Stimulated activated CD4-positive, alpha-beta T cell treated with anti-CD3 and anti-CD28 coated beads, Interleukin-4, amount 100 ng/mL, for 4 hours (primary cell): ENCODE results near the gene ALDH3B2.
"Not testable (repeated sequence)": the region's sequence is repeated elsewhere in the genome, so short reads cannot be mapped to it uniquely, and the experiment has no call there.

Experiments
- DNase-seq, 2 experiments: peaks; one replicate each; pipeline ENCODE4 v3.0.0-alpha.2; 2020

Gene ALDH3B2, protein sequence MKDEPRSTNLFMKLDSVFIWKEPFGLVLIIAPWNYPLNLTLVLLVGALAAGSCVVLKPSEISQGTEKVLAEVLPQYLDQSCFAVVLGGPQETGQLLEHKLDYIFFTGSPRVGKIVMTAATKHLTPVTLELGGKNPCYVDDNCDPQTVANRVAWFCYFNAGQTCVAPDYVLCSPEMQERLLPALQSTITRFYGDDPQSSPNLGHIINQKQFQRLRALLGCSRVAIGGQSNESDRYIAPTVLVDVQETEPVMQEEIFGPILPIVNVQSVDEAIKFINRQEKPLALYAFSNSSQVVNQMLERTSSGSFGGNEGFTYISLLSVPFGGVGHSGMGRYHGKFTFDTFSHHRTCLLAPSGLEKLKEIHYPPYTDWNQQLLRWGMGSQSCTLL

GRCh38 chr11:67674442-67674871 is at the start of gene ALDH3B2:
TSS of gene ALDH3B2 (minus strand) at chr11:67674623. CDS start at chr11:67666935, 7,688 bp downstream.
- no peak for DNase-seq

- not testable (repeated sequence) for DNase-seq
These were observed 48.6 kb upstream of the ALDH3B2 start for GRCh38 chr11:67723036-67723435.

GRCh38 chr11:67716226-67716625 is 41.8 kb upstream of the ALDH3B2 start:
- DNase-seq = not testable (repeated sequence)

GRCh38 chr11:67715801-67716200 is 41.4 kb upstream of the ALDH3B2 start:
- DNase-seq = not testable (repeated sequence)

GRCh38 chr11:67713892-67714509 is 39.6 kb upstream of the ALDH3B2 start:
- peak; percentile 49 to 53 for DNase-seq

- not testable (repeated sequence) for DNase-seq
These were observed 37.3 kb upstream of the ALDH3B2 start for GRCh38 chr11:67711676-67712075.

DNA sequence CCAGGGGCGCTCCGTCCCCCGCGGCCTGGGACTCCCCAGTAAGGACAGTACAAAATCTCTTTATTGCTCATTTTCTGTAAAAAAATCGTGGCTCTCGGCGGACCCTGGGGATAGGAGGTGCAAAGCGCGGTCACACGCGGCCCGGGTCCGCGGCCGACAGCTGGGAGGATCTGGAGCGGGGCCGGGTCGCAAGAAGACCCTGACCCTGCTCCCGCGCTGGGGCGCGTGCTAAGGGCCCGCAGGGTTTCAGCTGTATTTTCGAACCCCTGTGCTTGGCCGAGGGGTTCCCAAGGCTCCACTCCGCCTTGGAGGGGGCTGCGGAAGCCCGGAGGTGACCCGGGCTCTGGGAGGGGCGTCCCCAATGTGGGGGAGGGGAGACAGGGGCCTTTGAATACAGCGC is 36.8 kb upstream of the ALDH3B2 start:
- not testable (repeated sequence) for DNase-seq

DNA sequence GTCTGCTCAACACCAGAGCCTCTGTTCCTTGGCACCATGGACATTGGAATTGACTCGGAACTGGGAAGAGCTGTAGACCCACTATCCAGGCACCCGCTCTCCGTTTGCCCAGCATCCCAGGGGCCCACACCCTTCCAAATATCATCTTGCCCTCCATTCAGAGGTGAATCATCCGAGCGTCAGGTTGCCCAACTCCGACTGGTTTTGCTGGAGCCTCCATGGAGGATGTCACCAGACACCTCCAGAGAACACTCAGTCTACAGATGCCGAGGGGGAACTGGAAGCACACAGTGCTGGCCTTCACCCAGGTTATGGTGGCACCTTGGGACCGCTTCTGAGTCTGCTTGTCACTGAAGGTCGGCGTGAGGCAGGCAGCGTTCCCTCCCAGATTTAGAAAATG is 35.4 kb upstream of the ALDH3B2 start:
- DNase-seq = not testable (repeated sequence)

DNA sequence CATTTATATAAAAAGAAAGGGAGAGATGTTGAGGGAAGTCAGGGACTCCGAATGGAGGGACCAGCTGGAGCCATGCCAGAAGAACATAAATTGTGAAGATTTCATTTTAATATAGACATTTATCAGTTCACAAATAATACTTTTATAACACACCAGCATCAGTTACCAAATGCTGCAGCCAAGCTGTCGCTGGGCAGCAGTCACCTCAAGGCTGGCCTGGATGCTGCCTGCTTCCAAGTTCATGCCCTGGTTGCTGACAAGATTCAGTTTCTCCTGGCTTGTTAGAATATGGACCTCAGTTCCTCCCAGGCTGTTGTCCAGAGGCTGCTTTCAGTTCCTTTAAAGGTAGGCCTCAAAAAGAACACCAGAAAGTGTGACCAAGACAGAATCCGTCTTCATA is 30.8 kb upstream of the ALDH3B2 start:
- DNase-seq = no peak

GRCh38 chr11:67704524-67704923 is 30.1 kb upstream of the ALDH3B2 start:
- DNase-seq = no peak

GRCh38 chr11:67703709-67704108 is 29.3 kb upstream of the ALDH3B2 start:
- not testable (repeated sequence) for DNase-seq

DNA sequence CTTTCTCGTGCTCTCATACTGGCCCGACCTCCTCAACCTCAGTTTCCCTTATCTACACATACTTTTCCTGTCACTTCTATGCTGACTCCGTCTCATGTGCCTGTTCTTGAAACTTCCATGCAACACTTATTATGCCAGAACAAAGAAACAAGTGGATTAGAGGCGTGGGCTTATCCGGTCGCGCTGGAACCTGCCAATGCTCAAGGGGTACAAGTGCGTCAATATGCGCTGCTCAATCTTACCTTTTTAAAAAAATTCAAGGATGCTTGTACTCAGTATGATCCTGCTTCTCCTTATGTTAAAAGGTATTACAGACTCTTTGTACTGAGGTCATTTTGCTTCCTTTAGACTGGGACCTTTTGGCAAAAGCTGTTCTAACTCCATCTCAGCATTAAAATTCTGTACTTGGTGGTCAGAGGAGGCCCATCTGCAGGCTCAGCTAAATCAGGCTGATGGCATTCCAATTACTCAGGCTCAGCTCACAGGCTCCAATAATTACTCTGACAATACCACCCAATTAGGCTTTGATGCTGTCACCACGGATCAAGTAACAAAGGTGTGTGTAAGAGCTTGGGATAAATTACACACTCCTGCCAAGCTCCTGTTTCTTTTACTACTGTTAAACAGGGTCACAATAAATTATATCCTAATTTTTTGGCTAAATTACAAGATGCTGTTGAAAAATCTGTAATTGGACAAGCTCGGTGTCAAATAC is 26.3 kb upstream of the ALDH3B2 start:
- DNase-seq = no peak

GRCh38 chr11:67700141-67700540 is 25.7 kb upstream of the ALDH3B2 start:
- no peak for DNase-seq

- DNase-seq = no peak
These were observed 25.1 kb upstream of the ALDH3B2 start for GRCh38 chr11:67699521-67699920.

- DNase-seq = no peak
These were observed 23.8 kb upstream of the ALDH3B2 start for GRCh38 chr11:67698247-67698646.

GRCh38 chr11:67697846-67698245 is 23.4 kb upstream of the ALDH3B2 start:
- DNase-seq = no peak

DNA sequence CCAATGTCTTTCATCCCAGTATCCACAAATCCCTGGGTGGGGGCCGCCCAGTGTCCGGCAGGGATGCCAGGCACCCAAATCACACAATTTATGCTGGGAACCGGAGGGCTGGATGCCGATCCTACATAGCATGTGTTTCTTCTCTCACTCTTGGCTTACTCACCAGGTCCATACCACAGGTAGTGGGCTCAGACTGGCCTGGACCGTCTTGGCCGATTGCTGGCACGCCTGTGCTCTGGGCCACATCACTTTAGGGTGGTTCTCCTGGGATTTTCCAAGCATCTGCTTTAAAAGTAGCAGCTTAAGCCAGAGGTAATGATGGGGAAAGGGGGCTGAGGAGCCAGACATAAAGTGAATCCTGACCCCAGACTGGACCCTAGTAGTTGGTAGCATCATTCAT is 22.6 kb upstream of the ALDH3B2 start:
- DNase-seq = no peak

DNA sequence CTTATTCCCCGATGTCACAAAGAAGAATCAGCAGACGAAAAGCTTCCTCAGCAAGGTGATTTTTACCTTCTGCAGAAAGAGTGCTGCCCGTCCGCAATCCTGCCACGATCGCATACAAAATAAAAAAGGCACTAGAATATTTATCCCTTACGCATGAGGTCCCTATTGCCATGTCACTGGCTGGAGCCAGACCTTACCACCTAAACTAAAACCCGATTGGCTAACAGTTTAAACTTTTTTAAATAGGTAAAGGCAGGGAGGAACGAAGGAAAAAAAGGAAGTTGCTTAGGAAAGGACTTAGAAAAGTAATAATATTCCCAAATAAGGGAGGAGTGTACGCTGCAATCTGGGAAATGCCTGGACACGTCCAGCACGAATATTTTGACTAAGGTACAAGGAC is 21.2 kb upstream of the ALDH3B2 start:
- DNase-seq = no peak

DNA sequence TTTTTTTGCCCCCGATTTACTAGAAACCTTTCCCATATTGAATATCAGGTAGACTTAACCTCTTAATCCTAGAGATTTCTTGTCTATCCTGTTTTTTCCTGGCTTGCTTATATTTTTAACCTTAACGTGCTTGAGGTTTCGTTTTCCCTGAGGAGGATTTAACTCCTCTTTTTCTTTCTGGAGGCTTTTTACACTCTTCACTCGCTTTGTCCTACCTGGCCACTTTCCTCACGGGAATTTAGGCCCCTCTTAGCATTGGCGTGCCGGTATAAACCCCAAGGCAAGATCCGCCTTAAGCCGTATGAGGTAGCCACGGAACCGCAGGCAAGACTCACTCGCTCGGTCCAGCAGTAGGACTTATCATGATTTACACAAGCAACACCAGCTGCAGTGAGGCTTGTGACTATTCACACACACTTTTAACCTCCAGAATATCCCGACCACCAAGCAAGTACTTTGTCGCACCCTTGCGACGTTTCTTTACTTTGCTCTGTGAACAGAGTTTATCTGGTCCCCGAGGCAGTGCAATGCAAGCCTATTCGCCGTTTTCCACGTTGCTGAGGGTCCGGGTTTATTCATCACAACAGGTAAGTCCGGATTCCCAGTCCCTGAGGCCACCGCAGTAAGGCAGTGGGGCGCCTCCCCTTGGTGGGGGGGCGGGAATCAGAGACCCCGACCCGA is 20.6 kb upstream of the ALDH3B2 start:
- DNase-seq = no peak

GRCh38 chr11:67691149-67691548 is 16.7 kb upstream of the ALDH3B2 start:
- DNase-seq = no peak

GRCh38 chr11:67689178-67689577 is 14.8 kb upstream of the ALDH3B2 start:
- no peak for DNase-seq

- DNase-seq = no peak
These were observed 13.6 kb upstream of the ALDH3B2 start for GRCh38 chr11:67687986-67688385.
